ENCODE measurements around the gene CNOT6L. TPM values are rescaled to one million over a fixed set of nuclear protein-coding genes. Genes with fewer than 3 reads are reported as not detected.

Gene CNOT6L
- total and polyA plus RNA-seq, 7 donors: 4.2 to 21.6 (median 17.5) TPM

DNA sequence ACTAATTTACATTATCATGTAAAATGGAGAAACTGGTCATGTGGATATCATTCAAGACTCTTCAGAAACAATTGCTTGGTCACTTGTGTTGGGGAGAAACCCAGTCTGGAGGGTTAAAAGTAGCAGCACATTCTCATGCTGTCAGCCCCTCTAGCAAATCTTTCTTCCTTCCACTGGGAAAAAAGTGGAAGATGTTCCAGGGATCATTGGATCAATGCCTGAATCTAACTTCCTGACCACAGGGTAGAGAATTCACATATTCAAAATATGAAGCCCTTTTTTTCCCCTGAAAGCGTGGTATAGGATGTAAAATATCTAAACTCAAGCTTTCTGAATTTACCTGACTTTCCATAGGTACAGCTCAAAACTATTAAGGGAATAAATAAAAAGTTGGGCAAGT is 115.5 kb downstream of the CNOT6L start:
- WGBS, 2 donors: 88 to 95% methylated on average over 1 of the region's 1 CpG
- H3K36me3 ChIP-seq: no peaks in the 10 kb centered on the region
- TF ChIP-seq POLR2A (IDR thresholded peaks at IDR 0.05): no peak
- TF ChIP-seq POLR2AphosphoS5 (IDR thresholded peaks at IDR 0.05): no peak
- no peak for TF ChIP-seq EP300 (IDR thresholded peaks at IDR 0.05)
- TF ChIP-seq, protein P1, sequence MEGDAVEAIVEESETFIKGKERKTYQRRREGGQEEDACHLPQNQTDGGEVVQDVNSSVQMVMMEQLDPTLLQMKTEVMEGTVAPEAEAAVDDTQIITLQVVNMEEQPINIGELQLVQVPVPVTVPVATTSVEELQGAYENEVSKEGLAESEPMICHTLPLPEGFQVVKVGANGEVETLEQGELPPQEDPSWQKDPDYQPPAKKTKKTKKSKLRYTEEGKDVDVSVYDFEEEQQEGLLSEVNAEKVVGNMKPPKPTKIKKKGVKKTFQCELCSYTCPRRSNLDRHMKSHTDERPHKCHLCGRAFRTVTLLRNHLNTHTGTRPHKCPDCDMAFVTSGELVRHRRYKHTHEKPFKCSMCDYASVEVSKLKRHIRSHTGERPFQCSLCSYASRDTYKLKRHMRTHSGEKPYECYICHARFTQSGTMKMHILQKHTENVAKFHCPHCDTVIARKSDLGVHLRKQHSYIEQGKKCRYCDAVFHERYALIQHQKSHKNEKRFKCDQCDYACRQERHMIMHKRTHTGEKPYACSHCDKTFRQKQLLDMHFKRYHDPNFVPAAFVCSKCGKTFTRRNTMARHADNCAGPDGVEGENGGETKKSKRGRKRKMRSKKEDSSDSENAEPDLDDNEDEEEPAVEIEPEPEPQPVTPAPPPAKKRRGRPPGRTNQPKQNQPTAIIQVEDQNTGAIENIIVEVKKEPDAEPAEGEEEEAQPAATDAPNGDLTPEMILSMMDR (IDR thresholded peaks at IDR 0.05): no peak
- intact Hi-C loops (cut with DNase I): no loop called here
- H3K4me3 ChIP-seq: no peak overlapping the region
- H3K27me3 ChIP-seq: no peaks in the 10 kb centered on the region
- DNase-seq: no peak
- peaks cover 0 to 14% (median 9%) of the 10 kb centered on the region in 4 donors for H3K4me1 ChIP-seq
- no peak overlapping the region for H3K27ac ChIP-seq
- H3K9me3 ChIP-seq: no peaks in the 10 kb centered on the region

DNA sequence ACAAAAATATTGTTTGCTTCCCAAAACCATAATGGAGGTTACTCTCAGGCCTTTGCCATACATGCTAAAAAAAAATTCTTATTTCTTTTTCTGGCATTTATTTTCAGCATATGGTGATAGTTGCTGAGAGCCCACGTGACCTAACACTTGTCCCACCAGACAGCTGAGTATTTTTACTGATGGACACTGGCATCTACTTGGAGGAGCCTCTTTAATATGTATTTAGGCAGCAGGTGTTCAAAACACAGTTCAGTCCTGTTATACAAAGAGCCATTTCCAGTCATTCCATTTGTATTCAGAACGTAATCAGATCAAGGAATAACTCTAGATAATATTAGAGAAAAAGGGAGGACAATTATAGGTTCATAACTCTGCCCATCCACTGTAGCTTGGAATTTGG is 118.0 kb downstream of the CNOT6L start:
- intact Hi-C loops (cut with DNase I): no loop called here
- no peak for DNase-seq
- Histone ChIP-seq H3K27ac (no peak overlapping the region), H3K27me3 (no peaks in the 10 kb centered on the region), H3K4me3 (no peak overlapping the region), H3K9me3 (no peaks in the 10 kb centered on the region), H3K4me1 (peaks cover 0 to 19% (median 12%) of the 10 kb centered on the region in 4 donors), H3K36me3 (no peaks in the 10 kb centered on the region)
- WGBS, 2 donors: 78 to 82% methylated on average over 2 of the region's 2 CpGs
- no peak for TF ChIP-seq POLR2A (IDR thresholded peaks at IDR 0.05)
- TF ChIP-seq, protein P1 (IDR thresholded peaks at IDR 0.05): no peak
- no peak for TF ChIP-seq EP300 (IDR thresholded peaks at IDR 0.05)
- TF ChIP-seq POLR2AphosphoS5 (IDR thresholded peaks at IDR 0.05): no peak

DNA sequence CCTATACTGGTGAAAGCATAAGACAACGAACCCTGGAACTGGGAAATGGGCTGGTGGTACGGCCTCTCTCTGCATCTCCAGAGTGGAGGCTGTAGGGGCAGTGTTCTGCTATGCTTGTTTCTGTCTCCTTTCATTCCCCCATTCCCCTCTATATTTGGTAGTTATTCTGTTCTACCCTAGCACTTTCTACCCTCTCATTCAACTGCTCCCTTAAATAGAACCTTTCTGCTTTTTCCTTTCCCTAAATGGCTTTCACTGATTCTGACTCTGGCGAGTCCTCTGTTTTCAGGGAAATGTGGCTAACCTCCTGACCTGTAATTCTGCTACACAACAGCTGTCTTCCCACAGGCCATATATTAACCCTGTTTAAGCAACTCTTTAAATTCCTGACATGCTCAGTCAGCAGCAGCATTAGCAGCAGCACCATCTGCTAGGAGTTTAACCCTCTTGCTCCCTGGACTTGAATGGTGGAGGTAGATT is 119.4 kb downstream of the CNOT6L start:
- DNase-seq: no peak
- Histone ChIP-seq H3K4me1 (peaks cover 0 to 19% (median 12%) of the 10 kb centered on the region in 4 donors), H3K4me3 (no peak overlapping the region), H3K27me3 (no peaks in the 10 kb centered on the region), H3K9me3 (no peaks in the 10 kb centered on the region), H3K27ac (peak overlapping the region in 2 of 4 donors; percentile 45 to 67), H3K36me3 (no peaks in the 10 kb centered on the region)
- WGBS, 2 donors: 56 to 65% methylated on average over 3 of the region's 3 CpGs
- TF ChIP-seq, protein P1 (IDR thresholded peaks at IDR 0.05): no peak
- no peak for TF ChIP-seq POLR2A (IDR thresholded peaks at IDR 0.05)
- no peak for TF ChIP-seq EP300 (IDR thresholded peaks at IDR 0.05)
- no peak for TF ChIP-seq POLR2AphosphoS5 (IDR thresholded peaks at IDR 0.05)
- intact Hi-C loops (cut with DNase I): loop anchor here (2.0 kb wide), 1 partner anchor 315 kb away; no protein-coding TSS in a partner anchor

DNA sequence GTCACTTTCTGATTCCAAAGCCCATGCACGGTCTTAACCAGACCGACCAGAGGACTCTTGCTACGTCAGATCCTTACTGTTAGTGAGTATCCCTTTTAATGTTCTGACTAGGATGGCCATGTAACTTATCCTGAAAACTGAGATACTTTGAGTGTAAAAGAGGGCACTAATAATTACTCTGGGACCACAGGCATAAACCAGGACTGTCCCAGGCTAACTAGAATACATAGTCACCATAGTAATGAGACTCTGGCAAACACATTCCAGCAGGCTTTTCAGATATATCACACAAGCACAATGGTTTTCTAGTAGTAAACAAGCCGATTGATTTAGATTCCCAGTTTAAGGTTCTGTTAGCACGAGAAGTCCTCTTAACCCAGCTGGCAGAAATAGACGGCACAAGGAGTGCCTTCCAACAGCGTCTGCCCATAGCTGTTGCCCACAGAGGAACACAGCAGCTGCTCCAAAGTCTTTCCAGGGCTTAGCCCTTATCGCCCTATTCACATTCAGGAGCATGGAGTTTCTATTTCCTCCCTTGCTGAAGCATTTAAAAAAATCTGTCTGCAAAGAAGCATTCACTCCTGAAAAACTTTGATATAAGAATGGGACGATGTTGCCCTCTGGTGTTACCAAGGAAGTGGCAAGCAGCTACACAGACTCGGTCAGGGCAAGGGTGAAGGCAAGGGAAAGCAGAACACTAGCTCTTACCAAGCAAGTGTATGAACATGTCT is 121.1 kb downstream of the CNOT6L start:
- no peaks in the 10 kb centered on the region for H3K9me3 ChIP-seq

More for the DNA sequence above, 121.1 kb downstream of the CNOT6L start:
- DNase-seq: no peak
- H3K27me3 ChIP-seq: no peaks in the 10 kb centered on the region
- intact Hi-C loops (cut with DNase I): loop anchor here (2.0 kb wide), 1 partner anchor 313 kb away; no protein-coding TSS in a partner anchor
- TF ChIP-seq EP300 (IDR thresholded peaks at IDR 0.05): no peak
- TF ChIP-seq, protein P1 (IDR thresholded peaks at IDR 0.05): peak in 2 of 4 experiments; percentile 14 to 33
- no peaks in the 10 kb centered on the region for H3K36me3 ChIP-seq
- whole genome bisulfite sequencing, 2 donors: 35 to 62% methylated on average over 10 of the region's 10 CpGs
- H3K27ac ChIP-seq: peak overlapping the region in 2 of 4 donors; percentile 58 to 67
- peaks cover 0 to 19% (median 12%) of the 10 kb centered on the region in 4 donors for H3K4me1 ChIP-seq
- H3K4me3 ChIP-seq: peak overlapping the region in 1 of 4 donors; percentile 12
